Right lobe of liver (tissue), 4 donors: ENCODE measurements around the gene NPIPA2.
"Not testable (repeated sequence)": the region's sequence is repeated elsewhere in the genome, so short reads cannot be mapped to it uniquely, and the experiment has no call there.

Experiments
- POLR2A ChIP-seq: fragments of 450-650 bp; IDR thresholded peaks from one replicate; pipeline ENCODE4 v1.6.1; 2017; ENCODE audit warnings: antibody characterized with exemption, mild to moderate bottlenecking
- TF ChIP-seq, protein P1 (sequence below), 4 donors: fragments of 200-600 bp in 3 of 4; fragments of 450-650 bp in 1 of 4; IDR thresholded peaks; one replicate each; pipeline versions ENCODE4 v1.5.1 to v1.8.0; 2016 to 2022; ENCODE audit warnings: antibody characterized with exemption in 4 of 4, mild to moderate bottlenecking in 2 of 4
- donor health status: DM: no; HTN: no; CAD: no.
- donor health status: DM: no; HTN: no; CAD: no.
- donor health status: DM: no; HTN: yes; CAD: no.

DNA sequence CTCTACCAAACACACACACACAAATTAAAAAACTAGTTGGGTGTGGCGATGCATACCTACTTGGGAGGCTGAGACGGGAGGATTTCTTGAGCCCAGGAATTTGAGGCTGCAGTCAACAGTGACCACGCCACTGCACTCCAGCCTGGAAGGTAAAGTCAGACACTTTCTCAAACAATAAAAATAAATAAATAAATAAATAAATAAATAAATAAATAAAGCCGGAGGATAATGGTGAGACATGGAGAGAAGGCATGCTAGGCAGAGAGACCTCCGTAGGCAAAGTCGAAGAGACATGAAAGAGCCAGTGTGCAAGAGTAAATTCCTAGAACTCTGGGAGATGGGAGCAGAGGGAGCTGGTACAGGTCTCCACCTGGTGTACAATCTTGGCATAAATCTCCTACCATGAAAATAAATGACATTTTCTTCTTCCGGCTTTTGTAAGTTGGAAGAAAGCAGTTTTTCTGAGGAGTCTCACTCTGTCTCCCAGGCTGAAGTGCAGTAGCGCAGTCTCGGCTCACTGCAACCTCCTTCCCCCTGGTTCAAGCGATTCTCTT, 1.4 kb upstream of the NPIPA2 start:
- not testable (repeated sequence) for TF ChIP-seq POLR2A
- TF ChIP-seq, protein P1, sequence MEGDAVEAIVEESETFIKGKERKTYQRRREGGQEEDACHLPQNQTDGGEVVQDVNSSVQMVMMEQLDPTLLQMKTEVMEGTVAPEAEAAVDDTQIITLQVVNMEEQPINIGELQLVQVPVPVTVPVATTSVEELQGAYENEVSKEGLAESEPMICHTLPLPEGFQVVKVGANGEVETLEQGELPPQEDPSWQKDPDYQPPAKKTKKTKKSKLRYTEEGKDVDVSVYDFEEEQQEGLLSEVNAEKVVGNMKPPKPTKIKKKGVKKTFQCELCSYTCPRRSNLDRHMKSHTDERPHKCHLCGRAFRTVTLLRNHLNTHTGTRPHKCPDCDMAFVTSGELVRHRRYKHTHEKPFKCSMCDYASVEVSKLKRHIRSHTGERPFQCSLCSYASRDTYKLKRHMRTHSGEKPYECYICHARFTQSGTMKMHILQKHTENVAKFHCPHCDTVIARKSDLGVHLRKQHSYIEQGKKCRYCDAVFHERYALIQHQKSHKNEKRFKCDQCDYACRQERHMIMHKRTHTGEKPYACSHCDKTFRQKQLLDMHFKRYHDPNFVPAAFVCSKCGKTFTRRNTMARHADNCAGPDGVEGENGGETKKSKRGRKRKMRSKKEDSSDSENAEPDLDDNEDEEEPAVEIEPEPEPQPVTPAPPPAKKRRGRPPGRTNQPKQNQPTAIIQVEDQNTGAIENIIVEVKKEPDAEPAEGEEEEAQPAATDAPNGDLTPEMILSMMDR (IDR thresholded peaks at IDR 0.05) = not testable (repeated sequence)
